Uterus (tissue), 2 donors: Measurements from ENCODE around the gene ABCG5.

Source experiments
- POLR2A ChIP-seq, 2 donors: fragments of 450-650 bp; IDR thresholded peaks; one replicate each; pipeline ENCODE4 v1.6.1; 2016; ENCODE audit warnings: antibody characterized with exemption in 2 of 2, mild to moderate bottlenecking in 1 of 2, moderate library complexity in 1 of 2
- TF ChIP-seq, protein P1 (sequence below), 4 experiments: fragments of 200-600 bp in 2 of 4; fragments of 450-650 bp in 2 of 4; sonication (generic) in 2 of 4; IDR thresholded peaks; one replicate each; pipeline ENCODE4 v1.5.1; 2016 to 2019; ENCODE audit warnings: antibody characterized with exemption in 4 of 4, mild to moderate bottlenecking in 2 of 4, moderate library complexity in 1 of 4

GRCh38 chr2:43764086-43764705, 74.4 kb downstream of the ABCG5 start:
- TF ChIP-seq, protein P1, sequence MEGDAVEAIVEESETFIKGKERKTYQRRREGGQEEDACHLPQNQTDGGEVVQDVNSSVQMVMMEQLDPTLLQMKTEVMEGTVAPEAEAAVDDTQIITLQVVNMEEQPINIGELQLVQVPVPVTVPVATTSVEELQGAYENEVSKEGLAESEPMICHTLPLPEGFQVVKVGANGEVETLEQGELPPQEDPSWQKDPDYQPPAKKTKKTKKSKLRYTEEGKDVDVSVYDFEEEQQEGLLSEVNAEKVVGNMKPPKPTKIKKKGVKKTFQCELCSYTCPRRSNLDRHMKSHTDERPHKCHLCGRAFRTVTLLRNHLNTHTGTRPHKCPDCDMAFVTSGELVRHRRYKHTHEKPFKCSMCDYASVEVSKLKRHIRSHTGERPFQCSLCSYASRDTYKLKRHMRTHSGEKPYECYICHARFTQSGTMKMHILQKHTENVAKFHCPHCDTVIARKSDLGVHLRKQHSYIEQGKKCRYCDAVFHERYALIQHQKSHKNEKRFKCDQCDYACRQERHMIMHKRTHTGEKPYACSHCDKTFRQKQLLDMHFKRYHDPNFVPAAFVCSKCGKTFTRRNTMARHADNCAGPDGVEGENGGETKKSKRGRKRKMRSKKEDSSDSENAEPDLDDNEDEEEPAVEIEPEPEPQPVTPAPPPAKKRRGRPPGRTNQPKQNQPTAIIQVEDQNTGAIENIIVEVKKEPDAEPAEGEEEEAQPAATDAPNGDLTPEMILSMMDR (IDR thresholded peaks at IDR 0.05): no peak
- TF ChIP-seq POLR2A (IDR thresholded peaks at IDR 0.05): no peak
